GM19372 (cell line): ENCODE measurements around the gene NCDN.

ENCODE experiments used
- ATAC-seq: cut with Tn5 transposase; IDR thresholded peaks from one replicate; pipeline ENCODE4 v1.9.1; 2021; ENCODE audit warnings: mild to moderate bottlenecking, low read depth, moderate library complexity; ENCODE audit not compliant: unreplicated experiment

The NCDN gene, protein sequence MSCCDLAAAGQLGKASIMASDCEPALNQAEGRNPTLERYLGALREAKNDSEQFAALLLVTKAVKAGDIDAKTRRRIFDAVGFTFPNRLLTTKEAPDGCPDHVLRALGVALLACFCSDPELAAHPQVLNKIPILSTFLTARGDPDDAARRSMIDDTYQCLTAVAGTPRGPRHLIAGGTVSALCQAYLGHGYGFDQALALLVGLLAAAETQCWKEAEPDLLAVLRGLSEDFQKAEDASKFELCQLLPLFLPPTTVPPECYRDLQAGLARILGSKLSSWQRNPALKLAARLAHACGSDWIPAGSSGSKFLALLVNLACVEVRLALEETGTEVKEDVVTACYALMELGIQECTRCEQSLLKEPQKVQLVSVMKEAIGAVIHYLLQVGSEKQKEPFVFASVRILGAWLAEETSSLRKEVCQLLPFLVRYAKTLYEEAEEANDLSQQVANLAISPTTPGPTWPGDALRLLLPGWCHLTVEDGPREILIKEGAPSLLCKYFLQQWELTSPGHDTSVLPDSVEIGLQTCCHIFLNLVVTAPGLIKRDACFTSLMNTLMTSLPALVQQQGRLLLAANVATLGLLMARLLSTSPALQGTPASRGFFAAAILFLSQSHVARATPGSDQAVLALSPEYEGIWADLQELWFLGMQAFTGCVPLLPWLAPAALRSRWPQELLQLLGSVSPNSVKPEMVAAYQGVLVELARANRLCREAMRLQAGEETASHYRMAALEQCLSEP

GRCh38 chr1:35557611-35558373 is at the start of gene NCDN:
NCDN (plus strand) TSS chr1:35557799; CDS start chr1:35558191, 392 bp downstream.
- ATAC-seq, result peak; percentile 79

DNA sequence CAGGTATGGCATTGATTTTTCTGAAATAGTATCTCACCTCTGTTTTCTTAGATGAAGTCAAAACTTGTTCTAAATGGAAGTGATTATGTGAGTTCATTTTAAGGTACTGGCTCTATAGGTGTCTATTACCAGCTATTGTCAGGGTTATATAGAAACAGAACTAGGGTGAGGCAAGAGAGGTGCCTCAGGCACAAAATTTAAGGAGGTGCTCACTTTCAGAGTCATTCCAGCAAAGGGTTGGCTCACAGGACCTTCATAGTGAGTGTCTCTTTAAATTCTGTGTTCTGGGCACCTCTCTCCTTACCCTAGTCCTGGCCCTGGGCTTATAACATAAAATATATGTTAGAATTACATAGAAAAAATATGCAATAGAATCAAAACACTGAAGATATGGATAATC is 49.7 kb upstream of the NCDN start:
- no peak for ATAC-seq

DNA sequence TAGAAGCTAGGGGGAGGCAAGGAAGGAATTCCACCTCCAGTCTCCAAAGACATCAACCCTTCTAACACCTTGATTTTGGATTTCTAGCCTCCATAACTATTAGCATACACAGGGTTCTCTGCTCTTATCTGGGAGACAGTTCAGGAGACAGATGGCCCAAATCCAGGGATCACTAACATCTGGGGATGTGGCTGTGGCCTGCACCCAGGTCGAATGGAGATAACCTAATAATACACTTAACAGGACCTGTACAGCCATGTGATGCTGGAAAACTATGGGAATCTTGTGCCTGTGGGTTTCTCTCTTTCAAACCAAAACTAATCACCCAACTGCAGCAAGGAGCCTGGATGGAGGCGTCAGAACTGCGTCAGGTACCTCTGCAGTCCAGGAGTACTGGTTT is 48.0 kb upstream of the NCDN start:
- no peak for ATAC-seq

GRCh38 chr1:35511305-35511704 is 46.3 kb upstream of the NCDN start:
- ATAC-seq, result no peak

DNA sequence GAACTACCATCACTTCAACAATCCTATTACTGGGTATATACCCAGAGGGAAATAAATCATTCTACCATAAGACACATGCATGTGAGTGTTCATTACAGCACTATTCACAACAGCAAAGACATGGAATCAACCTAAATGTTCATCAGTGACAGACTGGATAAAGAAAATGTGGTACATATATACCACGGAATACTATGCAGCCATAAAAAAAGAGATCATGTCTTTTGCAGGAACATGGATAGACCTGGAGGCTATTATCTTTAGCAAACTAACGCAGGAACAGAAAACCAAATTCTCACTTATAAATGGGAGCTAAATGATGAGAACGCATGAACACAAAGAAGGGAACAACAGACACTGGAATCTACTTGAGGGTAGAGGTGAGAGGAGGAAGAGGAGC is 39.4 kb upstream of the NCDN start:
- no peak for ATAC-seq

DNA sequence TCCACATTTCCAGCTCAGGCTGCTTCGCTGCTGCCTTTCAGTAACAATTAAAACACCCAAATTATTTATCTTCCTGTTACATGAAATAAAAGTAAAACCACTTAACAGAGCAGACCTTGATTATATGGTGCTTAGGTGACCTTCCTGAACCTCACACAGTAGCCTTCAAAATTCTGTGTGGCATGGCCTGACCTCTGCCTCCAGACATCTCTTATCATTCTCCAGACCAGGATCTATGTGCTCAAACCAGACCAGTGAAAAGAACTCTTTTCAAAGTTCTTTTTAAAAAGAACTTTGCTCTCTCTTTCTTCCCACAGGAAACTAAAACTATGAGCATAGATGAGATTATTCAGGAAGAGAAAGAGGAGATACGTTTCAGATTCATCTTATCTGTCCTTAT is 38.2 kb upstream of the NCDN start:
- no peak for ATAC-seq

GRCh38 chr1:35524106-35524505 is 33.5 kb upstream of the NCDN start:
- ATAC-seq, result no peak

DNA sequence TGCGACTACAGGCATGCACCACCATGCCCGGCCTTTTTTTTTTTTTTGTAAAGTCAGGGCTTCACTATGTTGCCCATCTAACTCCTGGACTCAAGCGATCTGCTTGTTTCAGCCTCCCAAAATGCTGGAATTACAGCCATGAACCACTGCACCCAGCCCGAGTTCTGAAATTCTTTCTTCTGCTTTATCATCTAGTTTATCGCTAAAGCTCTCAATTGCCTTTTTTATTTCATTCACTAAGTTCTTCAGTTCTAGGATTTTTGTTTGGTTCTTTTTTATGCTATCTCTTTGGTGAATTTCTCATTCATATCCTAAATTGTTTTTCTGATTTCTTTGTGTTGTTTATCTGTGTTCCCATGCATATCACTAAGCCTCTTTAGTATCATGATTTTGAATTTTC is 27.4 kb upstream of the NCDN start:
- ATAC-seq, result no peak

GRCh38 chr1:35530946-35531345 is 26.7 kb upstream of the NCDN start:
- no peak for ATAC-seq

DNA sequence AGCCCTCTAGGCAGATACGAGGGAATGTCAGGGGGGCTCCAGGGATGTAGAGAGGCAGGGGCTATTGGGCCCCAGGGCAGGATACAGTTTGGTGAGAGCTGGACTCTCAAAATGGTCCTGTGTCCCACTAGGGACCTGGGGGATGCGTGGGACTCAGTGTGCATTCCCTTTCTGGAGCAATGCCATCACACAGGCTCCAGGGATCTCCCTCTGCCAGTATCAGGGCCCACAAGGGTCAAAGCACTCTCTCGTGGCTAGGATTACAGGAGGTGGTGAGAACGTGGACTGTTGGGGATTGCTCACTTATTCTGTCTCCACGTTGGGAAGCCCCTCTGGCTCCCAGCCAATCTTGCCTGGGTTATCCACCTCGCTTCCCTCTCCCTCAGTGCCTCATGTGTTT is 26.2 kb upstream of the NCDN start:
- no peak for ATAC-seq

GRCh38 chr1:35532497-35533223 is 24.9 kb upstream of the NCDN start:
- no peak for ATAC-seq

GRCh38 chr1:35533586-35533985 is 24.0 kb upstream of the NCDN start:
- ATAC-seq, result no peak

DNA sequence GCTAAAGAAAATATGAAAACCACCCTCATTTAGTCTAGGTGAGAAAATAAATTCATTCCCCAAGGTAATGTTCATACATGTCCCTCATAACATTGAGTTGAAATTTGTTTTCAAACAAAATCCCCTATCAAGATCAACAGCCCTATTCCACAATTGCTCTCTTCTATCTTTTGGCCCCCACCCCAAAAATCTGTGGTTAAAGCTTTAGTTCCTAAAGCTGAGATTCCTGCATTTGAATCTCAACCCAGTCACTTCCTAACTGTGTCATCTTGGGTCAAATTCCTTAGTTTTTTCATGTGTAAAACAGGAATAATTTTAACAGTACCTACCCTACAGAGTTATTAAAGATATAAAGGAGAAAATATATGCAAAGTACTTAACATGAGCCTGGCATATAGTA is 22.4 kb upstream of the NCDN start:
- no peak for ATAC-seq

- ATAC-seq, result no peak
These were observed 20.9 kb upstream of the NCDN start for GRCh38 chr1:35536556-35537162.

DNA sequence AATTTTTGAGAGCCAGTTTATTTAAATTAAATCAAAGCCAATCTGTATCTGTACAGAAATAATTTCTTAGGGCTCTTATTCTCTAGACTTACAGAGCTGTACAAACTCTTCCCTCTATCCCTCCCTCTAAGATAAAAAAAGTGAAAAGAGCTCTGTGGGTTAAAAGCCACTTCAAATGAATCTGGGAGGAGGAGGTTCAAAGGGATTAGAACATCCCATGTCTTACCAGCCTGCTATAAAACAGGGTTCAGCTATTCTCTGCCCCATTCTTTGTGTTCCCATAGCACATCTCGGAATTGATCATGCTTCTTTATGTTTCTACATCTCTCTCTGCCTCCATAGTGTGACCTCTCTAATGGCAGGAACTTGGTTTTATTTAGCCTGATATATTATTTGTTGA is 19.8 kb upstream of the NCDN start:
- ATAC-seq, result no peak

DNA sequence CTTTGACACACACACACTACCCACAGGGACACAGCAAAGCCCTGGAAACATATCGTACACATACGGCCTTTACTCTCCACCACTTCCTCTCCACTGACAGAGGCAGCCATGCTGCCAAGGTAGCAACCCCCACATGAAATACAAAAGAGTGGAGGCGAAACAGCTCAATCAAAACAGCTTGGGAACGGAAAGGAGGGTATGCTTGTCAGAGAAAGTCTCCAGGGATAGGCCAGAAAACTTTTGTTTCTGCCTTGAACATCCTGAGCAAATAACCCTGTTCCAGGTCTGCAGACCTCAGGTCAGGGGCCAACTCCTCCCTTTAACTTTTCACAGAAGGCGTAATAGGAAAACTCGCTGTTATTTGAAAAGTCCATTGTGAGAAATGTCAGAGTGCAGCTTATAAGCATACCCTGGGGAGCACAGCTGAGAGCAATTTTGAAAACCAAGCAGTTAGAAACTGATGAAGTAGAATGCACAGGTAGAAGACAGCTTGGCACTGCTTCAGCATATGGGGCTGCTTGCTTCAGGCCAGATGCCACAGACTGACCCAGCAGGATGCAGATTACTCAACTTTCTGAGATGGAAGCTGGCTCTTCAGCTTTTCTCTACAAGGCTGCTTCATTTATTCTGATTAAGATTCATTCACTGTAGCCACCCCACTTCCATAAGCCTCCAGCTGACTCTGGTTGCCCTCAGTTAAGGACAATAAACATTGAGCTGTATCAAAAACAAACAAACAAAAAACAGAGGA is 18.4 kb upstream of the NCDN start:
- no peak for ATAC-seq

DNA sequence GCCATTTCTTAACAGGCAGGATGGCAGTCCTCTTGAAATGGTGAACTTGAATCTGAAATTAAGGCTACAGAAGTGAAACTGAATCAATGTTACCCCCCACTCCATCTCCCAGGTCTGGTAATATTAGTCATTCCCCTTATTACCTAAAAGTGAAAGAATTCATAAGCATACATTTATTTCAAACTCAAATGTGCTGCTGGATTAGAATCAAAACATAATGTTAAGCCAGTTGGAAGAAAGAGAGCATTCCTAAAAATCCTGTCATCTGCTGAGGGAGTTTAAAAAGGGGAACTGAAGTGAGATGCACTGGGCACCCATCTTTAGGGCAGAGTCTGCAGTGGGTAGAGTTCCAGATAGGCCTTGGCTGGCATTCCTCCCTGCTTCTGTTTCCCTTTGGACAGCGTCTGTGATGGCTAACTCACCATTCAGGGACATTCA is 17.8 kb upstream of the NCDN start:
- ATAC-seq, result no peak

DNA sequence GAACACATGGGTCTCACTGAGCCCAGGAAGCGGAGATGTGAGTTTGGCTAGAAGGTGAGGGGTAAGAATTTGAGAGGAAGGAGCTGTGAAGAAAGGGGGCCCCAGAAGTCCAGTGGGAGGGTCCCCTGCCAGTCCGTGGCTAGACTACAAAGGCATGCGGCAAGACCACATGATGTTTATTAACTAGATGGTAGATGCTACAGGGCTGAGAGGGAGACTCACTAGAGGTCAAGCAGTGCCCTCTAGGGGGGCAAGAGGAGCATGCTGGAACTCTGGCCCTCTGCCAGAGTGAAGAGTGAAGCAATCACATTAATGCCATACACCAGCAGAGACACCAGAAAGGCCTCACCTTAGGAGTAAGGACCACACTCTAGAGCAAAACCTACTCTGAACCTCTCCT is 12.6 kb upstream of the NCDN start:
- no peak for ATAC-seq

DNA sequence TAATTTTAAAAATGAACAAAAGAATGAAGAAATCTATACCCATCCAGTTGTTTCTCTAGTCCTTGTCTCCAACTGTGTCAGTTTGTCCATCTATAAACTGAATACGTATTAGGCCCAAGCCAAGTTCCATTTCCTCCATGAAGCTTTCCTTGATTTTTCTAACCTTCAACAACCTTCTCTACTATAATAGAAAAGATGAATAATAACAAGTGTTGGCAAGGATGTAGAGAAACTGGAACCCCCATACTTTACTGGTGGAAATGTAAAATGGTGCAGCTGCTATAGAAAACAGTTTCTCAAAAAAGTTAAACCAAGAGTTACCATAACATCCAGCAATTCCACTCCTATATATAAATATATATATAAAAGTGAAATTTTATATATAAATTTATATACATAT is 11.0 kb upstream of the NCDN start:
- no peak for ATAC-seq
